ENCODE results near the gene UNC93B1. TPM values are rescaled to one million over a fixed set of nuclear protein-coding genes. Genes with fewer than 3 reads are reported as not detected.

Gene UNC93B1
- total RNA-seq, 1 experiment from 2014 or later, result 23.3 TPM

- Histone ChIP-seq H3K23me2 (ENCODE audit: insufficient read length, low read depth, low read length, poor library complexity, severe bottlenecking) (no peaks in the 10 kb centered on the region), H3K4me1 (ENCODE audit: insufficient read depth, low read length) (no peaks in the 10 kb centered on the region; the same call in 1 of the 2 replicates), H3T11ph (ENCODE audit: low read length) (no peak overlapping the region), H3K4me2 (ENCODE audit: insufficient read depth, insufficient read length, low read length) (no peak overlapping the region), H3K27me3 (ENCODE audit: insufficient read depth, low read length) (no peaks in the 10 kb centered on the region), H4K20me1 (ENCODE audit: control insufficient read depth, insufficient read depth, insufficient read length) (no peaks in the 10 kb centered on the region), H3K18ac (ENCODE audit: insufficient read length, low read depth, low read length) (no peak overlapping the region), H2AFZ (ENCODE audit: low read length) (no peak overlapping the region), H3K9ac (ENCODE audit: extremely low read depth, insufficient read length, low read length) (no peak overlapping the region), H3K79me1 (ENCODE audit: insufficient read depth, low read depth, low read length, poor library complexity, severe bottlenecking) (peaks cover 5% of the 10 kb centered on the region), H3K56ac (ENCODE audit: insufficient read length, low read depth, low read length) (no peak overlapping the region), H2BK120ac (ENCODE audit: low read depth, low read length, poor library complexity, severe bottlenecking) (no peak overlapping the region), H2BK12ac (ENCODE audit: insufficient read length, low read depth, low read length) (no peak overlapping the region), H4K5ac (ENCODE audit: insufficient read length, low read depth, low read length) (no peak overlapping the region), H3K9me3 (ENCODE audit: control insufficient read depth, low read depth, low read length) (no peaks in the 10 kb centered on the region), H3K23ac (ENCODE audit: insufficient read length, low read depth, low read length) (no peak overlapping the region), H2BK20ac (ENCODE audit: low read depth, low read length, poor library complexity, severe bottlenecking) (no peak overlapping the region), H2AK5ac (ENCODE audit: insufficient read length, low read length) (no peak overlapping the region), H4K91ac (ENCODE audit: insufficient read length, low read depth, low read length) (no peak overlapping the region), H3K79me2 (ENCODE audit: insufficient read depth, low read length) (no peaks in the 10 kb centered on the region), H4K8ac (replicated peaks; ENCODE audit: insufficient read length, low read depth, low read length) (no peak overlapping the region), H3K4ac (ENCODE audit: low read depth, low read length) (no peak overlapping the region), H2BK15ac (ENCODE audit: low read depth, low read length) (no peak overlapping the region), H2BK5ac (ENCODE audit: insufficient read length, low read length) (no peak overlapping the region), H3K14ac (ENCODE audit: insufficient read depth, low read length) (no peak overlapping the region), H3K27ac (ENCODE audit: insufficient read length, low read depth, low read length) (no peak overlapping the region)
- no peak for TF ChIP-seq CTCF (conservative IDR thresholded peaks at IDR 0.05)
- no CpG with 5 or more reads among the region's 27 CpGs for WGBS (ENCODE audit: extremely low coverage, insufficient read length, low lambda C conversion rate)
- H3K9me3 Mint-ChIP-seq, result no peaks in the 10 kb centered on the region
- no peak for DNase-seq
- H3K4me3 Mint-ChIP-seq, result no peak overlapping the region
- no peaks in the 10 kb centered on the region for H3K27me3 Mint-ChIP-seq (ENCODE audit: low read depth)
- H3K36me3 Mint-ChIP-seq (ENCODE audit: insufficient read depth in 1 of 3, low read depth in 3 of 3), result peaks cover 11 to 34% (median 16%) of the 10 kb centered on the region in 3 experiments; a peak in 6 of 7 replicates
- H3K27ac Mint-ChIP-seq, result no peak overlapping the region
- H3K4me1 Mint-ChIP-seq, result peaks cover 13 to 14% of the 10 kb centered on the region in 2 experiments
Observed at GRCh38 chr11:68036141-68036716, 32.3 kb upstream of the UNC93B1 start.

Measured in H9 (cell line).